ENCODE results near the gene SMARCD3.

- no peak for TF ChIP-seq CTCF (conservative IDR thresholded peaks at IDR 0.05)
- no peak for TF ChIP-seq EZH2 (IDR thresholded peaks at IDR 0.05; ENCODE audit: low read depth)
These were observed 31.4 kb upstream of the SMARCD3 start for GRCh38 chr7:151279868-151280267.
